K562 (cell line): Measurements from ENCODE around the gene PPIP5K2. TPM values are rescaled to one million over a fixed set of nuclear protein-coding genes. Genes with fewer than 3 reads are reported as not detected.
A peak's percentile ranks its signal among the peaks of the same experiment; 100 is the strongest.

Experiments
- ATAC-seq: fragments of 200-7000 bp; cut with Tn5 transposase; 3 replicates; pipeline ENCODE4 v1.9.1; 2020; ENCODE audit warnings: moderate library complexity
- BruUV-seq: library from RNA; stranded (reverse); fragments of 400-500 nt; replicated peaks from 2 replicates; lab custom pipeline; 2021; lab: Mats Ljungman, UMichigan
- CTCF ChIA-PET: fragments of 300-600 bp; formaldehyde crosslinking; extraction: SDS; loops from one replicate; lab custom pipeline; 2021; ENCODE audit warnings: low intra/inter-chr PET ratio; lab: Yijun Ruan, JAX
- POLR2A ChIA-PET: fragments of 300-600, 350-650 bp; sonication (Branson Sonifier 250); formaldehyde crosslinking; extraction: SDS; loops from one replicate; lab custom pipeline; 2021; ENCODE audit warnings: antibody characterized with exemption, inconsistent platforms; lab: Yijun Ruan, JAX
- DNase-seq, 4 experiments: peaks; one replicate each; pipeline versions ENCODE4 v3.0.0 to v3.0.0-alpha.2; 2011 to 2018; ENCODE audit warnings: low spot score in 3 of 4, mixed read lengths in 3 of 4; ENCODE audit errors: extremely low read depth in 1 of 4
- FAIRE-seq: peaks from 2 replicates; lab custom pipeline; 2011; peaks lifted over from hg19 to GRCh38; lab: Jason Lieb, UNC
- H2AFZ ChIP-seq: 2 replicates; pipeline ENCODE4 v1.6.0; 2011; ENCODE audit warnings: low read depth, low read length, control low read depth, inconsistent platforms
- H3K27ac ChIP-seq: fragments of 200-600 bp; 3 replicates; pipeline ENCODE4 v1.8.0; 2011; ENCODE audit warnings: low read depth, mild to moderate bottlenecking, control low read depth, inconsistent platforms, low read length, moderate library complexity, mixed read lengths; ENCODE audit errors: extremely low read depth
- H3K27me3 ChIP-seq, 2 experiments: fragments of 300-600 bp in 1 of 2; 2 replicates in 1 of 2; 3 replicates in 1 of 2; pipeline versions ENCODE4 v1.6.0 to v1.8.0; 2011; ENCODE audit warnings: inconsistent platforms in 2 of 2, low read length in 2 of 2, mild to moderate bottlenecking in 1 of 2, mixed read lengths in 1 of 2, moderate library complexity in 1 of 2; ENCODE audit not compliant: control insufficient read depth in 2 of 2, insufficient read depth in 2 of 2
- H3K36me3 ChIP-seq: fragments of 300-600 bp; 3 replicates; pipeline ENCODE4 v1.8.0; 2011; ENCODE audit warnings: mild to moderate bottlenecking, low read length, inconsistent platforms; ENCODE audit not compliant: control insufficient read depth, insufficient read depth
- H3K4me1 ChIP-seq, 2 experiments: fragments of 200-600 bp in 1 of 2; replicated peaks in 1 of 2; 2 replicates in 1 of 2; 3 replicates in 1 of 2; pipeline versions ENCODE4 v1.5.1 to v1.8.0; 2011; ENCODE audit warnings: inconsistent platforms in 2 of 2, low read length in 2 of 2, mild to moderate bottlenecking in 1 of 2, mixed read lengths in 1 of 2, moderate library complexity in 1 of 2; ENCODE audit not compliant: control insufficient read depth in 2 of 2, insufficient read depth in 2 of 2
- H3K4me2 ChIP-seq: 2 replicates; pipeline ENCODE4 v1.6.1; 2011; ENCODE audit warnings: low read length, control low read depth, inconsistent platforms, mixed read lengths; ENCODE audit not compliant: insufficient read depth
- H3K4me3 ChIP-seq: fragments of 200-600 bp; sonication (generic), shearing (Covaris generic); 2 replicates; pipeline ENCODE4 v1.5.1; 2016; ENCODE audit warnings: control low read depth, inconsistent platforms
- H3K79me2 ChIP-seq: fragments of 200-600 bp; 3 replicates; pipeline ENCODE4 v1.8.0; 2011; ENCODE audit warnings: low read length, inconsistent platforms; ENCODE audit not compliant: control insufficient read depth, insufficient read depth
- H3K9ac ChIP-seq, 2 experiments: 2 replicates each; pipeline versions ENCODE4 v1.6.0 to v1.6.1; 2011; ENCODE audit warnings: low read depth in 2 of 2, low read length in 2 of 2, control low read depth in 1 of 2, inconsistent platforms in 1 of 2, mild to moderate bottlenecking in 1 of 2, mixed read lengths in 1 of 2; ENCODE audit not compliant: insufficient read depth in 1 of 2
- H3K9me1 ChIP-seq: one replicate; pipeline ENCODE4 v1.6.0; 2011; ENCODE audit warnings: inconsistent platforms, mild to moderate bottlenecking, low read length, moderate library complexity; ENCODE audit not compliant: control insufficient read depth, insufficient read depth
- H3K9me3 ChIP-seq: replicated peaks from 2 replicates; pipeline ENCODE4 v1.5.1; 2011; ENCODE audit warnings: low read depth, low read length, inconsistent platforms; ENCODE audit not compliant: control insufficient read depth, insufficient read depth
- H4K20me1 ChIP-seq: replicated peaks from 2 replicates; pipeline ENCODE4 v1.6.1; 2011; ENCODE audit warnings: low read length, inconsistent platforms, mixed read lengths; ENCODE audit not compliant: control insufficient read depth, insufficient read depth
- CREM ChIP-seq: IDR thresholded peaks from 2 replicates; pipeline ENCODE4 v1.6.1; 2014; ENCODE audit warnings: antibody characterized with exemption, low read depth
- HMG20A ChIP-seq: fragments of 450-650 bp; formaldehyde crosslinking; conservative IDR thresholded peaks from 2 replicates; pipeline ENCODE4 v1.4.0; 2020; ENCODE audit warnings: mild to moderate bottlenecking, mixed read lengths
- JUND ChIP-seq, 2 experiments: IDR thresholded peaks; 2 replicates in 1 of 2; 3 replicates in 1 of 2; pipeline ENCODE4 v1.6.1; 2011; ENCODE audit warnings: borderline replicate concordance in 2 of 2, low read depth in 2 of 2, low read length in 2 of 2, improper control_type of control experiment in 1 of 2, missing biosample characterization in 1 of 2, missing genetic modification characterization in 1 of 2, missing genetic modification reagents in 1 of 2
- RBM25 ChIP-seq: fragments of 200-400 bp; formaldehyde crosslinking; IDR thresholded peaks from 2 replicates; pipeline ENCODE4 v1.6.1; 2018; ENCODE audit warnings: low read length, low read depth, moderate library complexity; ENCODE audit not compliant: severe bottlenecking
- ZNF121 ChIP-seq: sonication (generic); formaldehyde crosslinking; conservative IDR thresholded peaks from 2 replicates; pipeline ENCODE4 v1.8.0; 2022; ENCODE audit warnings: missing genetic modification reagents
- ZNF134 ChIP-seq: fragments of 250-450 bp; sonication (Bioruptor Pico); conservative IDR thresholded peaks from 2 replicates; pipeline ENCODE4 v1.4.0; 2020
- ZNF280A ChIP-seq: fragments of 450-650 bp; IDR thresholded peaks from 2 replicates; pipeline ENCODE4 v1.6.1; 2018; ENCODE audit warnings: mild to moderate bottlenecking, low read depth; ENCODE audit not compliant: partially characterized antibody
- WGBS: fragments of 100-300 bp; shearing (Covaris generic); methylation state at CpG from one replicate; pipeline ENCODE4 v1.1.6; 2016; ENCODE audit warnings: low coverage, mixed read lengths; ENCODE audit not compliant: insufficient coverage; ENCODE audit errors: missing lambda C conversion rate; 5-methylcytosine and 5-hydroxymethylcytosine counted together
- in situ Hi-C: fragments of 300-500 bp; cut with MboI; formaldehyde crosslinking; loops from 4 replicates; pipeline ENCODE4 v1.15.0; 2018; ENCODE audit warnings: inconsistent platforms, mixed read lengths
- intact Hi-C: fragments of 100-400 bp; cut with micrococcal nuclease; formaldehyde crosslinking; loops from 2 replicates; pipeline ENCODE4 v1.14.2; 2022
- polyA plus RNA-seq, 8 experiments: library from polyadenylated mRNA; depleted of rRNA in 4 of 8; stranded (reverse) in 5 of 8; unstranded in 3 of 8; fragments of >200 nt; fragmentation: Nextera tagmentation in 2 of 8; fragmentation: Illumina TruSeq in 1 of 8; extraction: Ambion mirVana in 2 of 8; extraction: Trizol in 1 of 8; gene quantifications; 2 replicates each; pipeline versions ENCODE4 v1.2.1 to v1.2.3, GENCODE V29; 2011 to 2014; ENCODE audit warnings: inconsistent platforms in 1 of 8, missing spikeins in 1 of 8
- total RNA-seq, 7 experiments: library from RNA; depleted of rRNA in 6 of 7; stranded (reverse); fragments of >200 nt in 6 of 7; fragmentation: Illumina TruSeq in 2 of 7; extraction: Trizol in 2 of 7; gene quantifications; 2 replicates each; pipeline versions ENCODE4 v1.2.1 to v1.2.3, GENCODE V29; 2011 to 2021; ENCODE audit warnings: low replicate concordance in 1 of 7

PPIP5K2 gene
- total and polyA plus RNA-seq, 9 of the 15 experiments (the other 6 are each of a cell fraction or from before 2014, with no cell fraction given): 39.4 to 150 (median 99.1) TPM

DNA sequence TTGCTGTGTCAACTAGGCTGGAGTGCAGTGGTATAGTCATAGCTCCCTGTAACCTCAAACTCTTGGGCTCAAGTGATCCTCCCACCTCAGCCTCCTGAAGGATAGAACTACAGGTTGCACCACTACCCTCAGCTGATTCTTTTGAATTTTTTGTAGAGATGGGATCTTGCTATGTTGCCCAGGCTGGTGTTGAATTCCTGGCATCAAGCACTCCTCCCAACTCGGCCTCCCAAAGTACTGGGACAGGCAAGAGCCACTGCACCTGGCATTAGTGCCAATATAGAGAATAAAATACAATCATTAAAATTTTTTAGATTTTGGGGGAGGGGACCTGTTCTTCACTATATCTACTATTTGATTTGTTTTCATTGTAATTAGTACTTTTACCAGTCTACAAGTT is 15.4 kb downstream of the PPIP5K2 start:
- H2AFZ ChIP-seq: no peak overlapping the region
- H3K27ac ChIP-seq: no peak overlapping the region
- H4K20me1 ChIP-seq: no peaks in the 10 kb centered on the region
- TF ChIP-seq CREM (no peak), JUND (IDR thresholded peaks at IDR 0.05; ENCODE audit: borderline replicate concordance, low read depth, low read length) (no peak), JUND (tag; IDR thresholded peaks at IDR 0.05; ENCODE audit: borderline replicate concordance, low read depth, low read length) (no peak), HMG20A (CRISPR knock-in tag) (no peak), RBM25 (peak; percentile 13), ZNF280A (no peak), ZNF134 (no peak), ZNF121 (CRISPR knock-in tag) (peak; percentile 88)
- peaks cover 69% of the 10 kb centered on the region for H3K36me3 ChIP-seq
- no TSS peak for BruUV-seq
- intact Hi-C loops (loop anchor here (5.0 kb wide), 3 partner anchors 98 to 598 kb away; no protein-coding TSS in a partner anchor), in situ Hi-C loops (no loop called here)
- no peak overlapping the region for H3K4me3 ChIP-seq
- DNase-seq (no peak), FAIRE-seq (no peak), ATAC-seq (no peak)
- H3K4me1 ChIP-seq: no peaks in the 10 kb centered on the region
- 94% methylated on average over 1 of the region's 1 CpG for WGBS
- ChIA-PET POLR2A (no interaction called here), CTCF (no interaction called here)
- H3K27me3 ChIP-seq: no peaks in the 10 kb centered on the region
- H3K4me2 ChIP-seq: no peak overlapping the region
- H3K9ac ChIP-seq: no peak overlapping the region
- peaks cover 9% of the 10 kb centered on the region; the same call in 1 of the 3 replicates for H3K79me2 ChIP-seq
- H3K9me1 ChIP-seq: no peaks in the 10 kb centered on the region
- H3K9me3 ChIP-seq: 0 out of 2 replicates have a peak, but pooled peaks cover 2% of the 10 kb centered on the region
